ENCODE data around the gene DCC.

The DCC gene

GRCh38 chr18:52970686-52971085 lies 630.7 kb downstream of the DCC start:
- no peaks in the 10 kb centered on the region for H3K4me1 Mint-ChIP-seq
- no peak overlapping the region for H3K27ac Mint-ChIP-seq
- no peaks in the 10 kb centered on the region for H3K36me3 Mint-ChIP-seq (ENCODE audit: low read depth)
- no peaks in the 10 kb centered on the region for H3K27me3 Mint-ChIP-seq (ENCODE audit: low read depth, poor library complexity)
- DNase-seq = no peak
- TF ChIP-seq CTCF (IDR thresholded peaks at IDR 0.05) = no peak
- no peaks in the 10 kb centered on the region for H3K9me3 Mint-ChIP-seq
- no peak overlapping the region for H3K4me3 Mint-ChIP-seq

- no peaks in the 10 kb centered on the region for H3K27me3 Mint-ChIP-seq (ENCODE audit: low read depth, poor library complexity)
- TF ChIP-seq CTCF (IDR thresholded peaks at IDR 0.05) = no peak
- no peaks in the 10 kb centered on the region for H3K9me3 Mint-ChIP-seq
- H3K27ac Mint-ChIP-seq = no peak overlapping the region
- H3K4me1 Mint-ChIP-seq = no peaks in the 10 kb centered on the region
- no peak overlapping the region for H3K4me3 Mint-ChIP-seq
- DNase-seq = no peak
- no peaks in the 10 kb centered on the region for H3K36me3 Mint-ChIP-seq (ENCODE audit: low read depth)
Observed at GRCh38 chr18:52971097-52971496, 631.1 kb downstream of the DCC start.

- Mint-ChIP-seq H3K9me3 (no peaks in the 10 kb centered on the region), H3K4me1 (no peaks in the 10 kb centered on the region), H3K27ac (no peak overlapping the region), H3K36me3 (ENCODE audit: low read depth) (no peaks in the 10 kb centered on the region), H3K4me3 (no peak overlapping the region), H3K27me3 (ENCODE audit: low read depth, poor library complexity) (no peaks in the 10 kb centered on the region)
- DNase-seq = no peak
- no peak for TF ChIP-seq CTCF (IDR thresholded peaks at IDR 0.05)
Observed at GRCh38 chr18:52979892-52980291, 639.9 kb downstream of the DCC start.

GRCh38 chr18:52991246-52991645 lies 651.2 kb downstream of the DCC start:
- TF ChIP-seq CTCF (IDR thresholded peaks at IDR 0.05) = no peak
- H3K4me1 Mint-ChIP-seq = peaks cover 10% of the 10 kb centered on the region
- H3K27me3 Mint-ChIP-seq (ENCODE audit: low read depth, poor library complexity) = peaks cover 4% of the 10 kb centered on the region
- H3K27ac Mint-ChIP-seq = no peak overlapping the region
- no peak overlapping the region for H3K4me3 Mint-ChIP-seq
- no peaks in the 10 kb centered on the region for H3K9me3 Mint-ChIP-seq
- H3K36me3 Mint-ChIP-seq (ENCODE audit: low read depth) = no peaks in the 10 kb centered on the region
- no peak for DNase-seq

- peaks cover 15% of the 10 kb centered on the region for H3K4me1 Mint-ChIP-seq
Observed at GRCh38 chr18:52992041-52992440, 652.0 kb downstream of the DCC start.

More at GRCh38 chr18:52992041-52992440, 652.0 kb downstream of the DCC start:
- no peaks in the 10 kb centered on the region for H3K9me3 Mint-ChIP-seq
- TF ChIP-seq CTCF (IDR thresholded peaks at IDR 0.05) = peak; percentile 22
- DNase-seq = no peak
- no peaks in the 10 kb centered on the region for H3K36me3 Mint-ChIP-seq (ENCODE audit: low read depth)
- peaks cover 4% of the 10 kb centered on the region for H3K27me3 Mint-ChIP-seq (ENCODE audit: low read depth, poor library complexity)
- H3K27ac Mint-ChIP-seq = no peak overlapping the region
- H3K4me3 Mint-ChIP-seq = no peak overlapping the region

Measured in nephron progenitor cell (in vitro differentiated cells).